Kidney (tissue), 14 donors: ENCODE measurements around the gene TSPAN3. TPM values are rescaled to one million over a fixed set of nuclear protein-coding genes. Genes with fewer than 3 reads are reported as not detected.

Source experiments
- DNase-seq, 5 donors: peaks; one replicate each; pipeline ENCODE4 v3.0.0-alpha.2; 2013 to 2020
- FAIRE-seq: peaks from 2 replicates; lab custom pipeline; 2012; peaks lifted over from hg19 to GRCh38; lab: Jason Lieb, UNC
- H3K27ac ChIP-seq, 2 donors: one replicate each; pipeline ENCODE4 v1.7.0; 2013; ENCODE audit warnings: low read depth in 2 of 2, low read length in 2 of 2, inconsistent platforms in 1 of 2
- H3K27me3 ChIP-seq: one replicate; pipeline ENCODE4 v1.7.1; 2013; ENCODE audit warnings: low read length, inconsistent platforms; ENCODE audit not compliant: control insufficient read depth, insufficient read depth
- H3K36me3 ChIP-seq, 3 donors: one replicate each; pipeline versions ENCODE4 v1.7.0 to v1.7.1; 2013; ENCODE audit warnings: low read length in 3 of 3, control low read depth in 1 of 3, inconsistent platforms in 1 of 3; ENCODE audit not compliant: insufficient read depth in 3 of 3, control insufficient read depth in 2 of 3
- H3K4me1 ChIP-seq, 3 donors: one replicate each; pipeline versions ENCODE4 v1.7.0 to v1.7.1; 2013; ENCODE audit warnings: low read length in 3 of 3, inconsistent platforms in 1 of 3, low read depth in 1 of 3; ENCODE audit not compliant: control insufficient read depth in 2 of 3, insufficient read depth in 2 of 3
- H3K4me3 ChIP-seq, 3 donors: one replicate each; pipeline versions ENCODE4 v1.7.0 to v1.8.1; 2013; ENCODE audit warnings: low read length in 3 of 3, control low read depth in 1 of 3, inconsistent platforms in 1 of 3
- H3K9ac ChIP-seq, 3 donors: one replicate each; pipeline versions ENCODE4 v1.7.0 to v1.7.1; 2013; ENCODE audit warnings: low read length in 3 of 3, control low read depth in 1 of 3, inconsistent platforms in 1 of 3
- H3K9me3 ChIP-seq, 3 donors: one replicate each; pipeline versions ENCODE4 v1.7.0 to v1.7.1; 2013; ENCODE audit warnings: low read length in 3 of 3, control low read depth in 1 of 3, inconsistent platforms in 1 of 3; ENCODE audit not compliant: control insufficient read depth in 2 of 3, insufficient read depth in 1 of 3
- intact Hi-C: fragments of 100-400 bp; cut with DNase I; formaldehyde crosslinking; loops from one replicate; pipeline ENCODE4 v1.11.1; 2022
- polyA plus RNA-seq: library from polyadenylated mRNA; stranded (reverse); fragments of 350-450 nt; fragmentation: Illumina TruSeq; extraction: RNeasy Lipid Tissue Mini Kit (QIAGEN cat#74804); gene quantifications from one replicate; pipeline ENCODE4 v1.2.3, GENCODE V29; 2014; ENCODE audit warnings: low read depth, low replicate concordance; ENCODE audit not compliant: insufficient read depth
- total RNA-seq: library from RNA; stranded (reverse); fragmentation: NEBNext Ultra II Directional; extraction: Animal tissue kit (Norgen Biotek cat#: 25700); gene quantifications from one replicate; pipeline ENCODE4 v1.2.1, GENCODE V29; 2021
- TF ChIP-seq, protein P1 (sequence below): IDR thresholded peaks from 3 replicates; pipeline ENCODE4 v1.5.1; 2012; ENCODE audit warnings: mild to moderate bottlenecking, moderate library complexity, borderline replicate concordance; ENCODE audit not compliant: insufficient read depth; ENCODE audit errors: extremely low read depth
- donor health status: control.
- donor health status: control.
- donor health status: control.
- donor health status: control.
- donor health status: control.
- donor health status: DM: yes; HTN: yes; CAD: no.
- donor health status: Normal renal cell carcinoma (clear cell type).

The TSPAN3 gene
- total and polyA plus RNA-seq, 2 donors from 2014 or later = 245 to 273 TPM

DNA sequence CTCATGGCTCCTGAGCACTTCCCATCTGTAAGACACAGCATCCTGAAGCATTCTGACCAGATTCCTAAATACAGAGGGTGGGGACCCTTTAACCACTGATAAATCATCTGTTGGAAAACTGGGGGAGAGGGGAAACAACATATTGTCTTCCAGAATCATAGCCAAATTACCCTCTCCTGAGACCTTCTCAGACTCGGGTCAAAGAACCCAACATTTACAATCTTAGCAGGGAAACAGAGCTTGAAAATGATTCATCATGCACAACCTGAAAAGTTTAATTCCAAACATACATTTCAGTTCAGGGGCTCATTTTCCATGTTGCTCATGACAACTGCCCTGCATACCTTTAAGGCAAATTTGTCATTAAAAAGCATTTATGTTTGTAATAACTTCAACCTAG is 48.5 kb upstream of the TSPAN3 start:
- Histone ChIP-seq H3K36me3 (no peaks in the 10 kb centered on the region), H3K4me3 (no peak overlapping the region), H3K9ac (no peak overlapping the region), H3K9me3 (no peaks in the 10 kb centered on the region), H3K27me3 (no peaks in the 10 kb centered on the region), H3K27ac (no peak overlapping the region), H3K4me1 (no peaks in the 10 kb centered on the region)
- no peak for FAIRE-seq
- intact Hi-C loops = loop anchor here (10.0 kb wide), 1 partner anchor 425 kb away; no protein-coding TSS in a partner anchor
- peak in 1 of 5 donors; percentile 14 for DNase-seq
- TF ChIP-seq, protein P1, sequence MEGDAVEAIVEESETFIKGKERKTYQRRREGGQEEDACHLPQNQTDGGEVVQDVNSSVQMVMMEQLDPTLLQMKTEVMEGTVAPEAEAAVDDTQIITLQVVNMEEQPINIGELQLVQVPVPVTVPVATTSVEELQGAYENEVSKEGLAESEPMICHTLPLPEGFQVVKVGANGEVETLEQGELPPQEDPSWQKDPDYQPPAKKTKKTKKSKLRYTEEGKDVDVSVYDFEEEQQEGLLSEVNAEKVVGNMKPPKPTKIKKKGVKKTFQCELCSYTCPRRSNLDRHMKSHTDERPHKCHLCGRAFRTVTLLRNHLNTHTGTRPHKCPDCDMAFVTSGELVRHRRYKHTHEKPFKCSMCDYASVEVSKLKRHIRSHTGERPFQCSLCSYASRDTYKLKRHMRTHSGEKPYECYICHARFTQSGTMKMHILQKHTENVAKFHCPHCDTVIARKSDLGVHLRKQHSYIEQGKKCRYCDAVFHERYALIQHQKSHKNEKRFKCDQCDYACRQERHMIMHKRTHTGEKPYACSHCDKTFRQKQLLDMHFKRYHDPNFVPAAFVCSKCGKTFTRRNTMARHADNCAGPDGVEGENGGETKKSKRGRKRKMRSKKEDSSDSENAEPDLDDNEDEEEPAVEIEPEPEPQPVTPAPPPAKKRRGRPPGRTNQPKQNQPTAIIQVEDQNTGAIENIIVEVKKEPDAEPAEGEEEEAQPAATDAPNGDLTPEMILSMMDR = no peak

DNA sequence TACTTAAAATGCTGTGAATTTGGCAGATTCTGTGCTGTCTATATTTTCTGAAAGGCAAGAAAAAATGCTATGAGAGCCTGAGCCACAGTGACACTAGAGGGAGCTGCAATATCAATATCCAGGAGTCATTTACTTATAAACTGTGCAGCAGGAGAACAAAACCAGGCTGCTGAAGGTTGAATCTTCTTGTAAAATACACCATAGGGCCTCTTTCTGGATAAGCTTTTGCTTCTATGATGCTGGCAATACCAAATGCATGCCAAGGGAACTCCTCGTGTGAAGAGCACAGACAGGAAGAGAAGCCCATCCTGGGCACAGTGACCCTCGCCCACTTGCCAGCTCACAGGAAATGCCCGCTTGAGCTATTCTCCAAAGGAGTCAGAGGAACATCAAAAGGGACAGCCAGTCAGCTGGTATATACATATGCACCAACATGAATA is 48.0 kb upstream of the TSPAN3 start:
- no peaks in the 10 kb centered on the region for H3K4me1 ChIP-seq
- H3K27ac ChIP-seq = no peak overlapping the region
- intact Hi-C loops = loop anchor here (10.0 kb wide), 1 partner anchor 426 kb away; no protein-coding TSS in a partner anchor
- TF ChIP-seq, protein P1 = peak; percentile 88
- DNase-seq = peak in 3 of 5 donors; percentile 60 to 90 (median 83)
- H3K9me3 ChIP-seq = no peaks in the 10 kb centered on the region
- no peak overlapping the region for H3K9ac ChIP-seq
- no peak for FAIRE-seq
- H3K27me3 ChIP-seq = no peaks in the 10 kb centered on the region
- H3K36me3 ChIP-seq = peaks cover 0 to 2% (median 0%) of the 10 kb centered on the region in 3 donors
- H3K4me3 ChIP-seq = no peak overlapping the region

DNA sequence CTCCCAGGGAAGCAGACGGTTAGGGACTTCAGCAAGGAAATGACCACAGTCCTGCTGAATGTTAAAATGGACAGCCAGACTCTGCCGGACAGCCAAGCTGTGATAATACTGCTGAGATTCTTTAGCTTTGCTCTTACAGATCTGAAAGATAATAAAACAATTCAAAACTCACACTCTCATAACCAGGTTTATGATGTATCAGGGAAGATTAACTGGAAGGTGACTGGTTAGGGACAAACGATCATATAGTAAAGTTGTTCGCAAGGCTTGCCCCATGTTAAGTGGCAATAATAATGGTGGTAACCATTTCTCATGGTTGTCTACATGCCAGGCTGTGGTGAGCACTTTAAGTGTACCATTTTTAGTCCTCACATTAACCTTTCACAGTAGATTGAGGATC is 44.3 kb upstream of the TSPAN3 start:
- Histone ChIP-seq H3K9me3 (no peaks in the 10 kb centered on the region), H3K4me3 (no peak overlapping the region), H3K27ac (no peak overlapping the region), H3K27me3 (no peaks in the 10 kb centered on the region), H3K4me1 (no peaks in the 10 kb centered on the region), H3K9ac (no peak overlapping the region), H3K36me3 (peaks cover 0 to 6% (median 0%) of the 10 kb centered on the region in 3 donors)
- no peak for DNase-seq
- intact Hi-C loops = loop anchor here (10.0 kb wide), 1 partner anchor 430 kb away; no protein-coding TSS in a partner anchor
- TF ChIP-seq, protein P1 = no peak
- FAIRE-seq = no peak
